GM12892 (cell line): ENCODE results near the gene LGALS9C.
"Not testable (repeated sequence)": the region's sequence is repeated elsewhere in the genome, so short reads cannot be mapped to it uniquely, and the experiment has no call there.

Experiments
- POLR2A ChIP-seq: IDR thresholded peaks from 2 replicates; pipeline ENCODE4 v1.6.1; 2011; ENCODE audit warnings: low read depth, low read length, control low read depth
- POLR2AphosphoS5 ChIP-seq: IDR thresholded peaks from 2 replicates; pipeline ENCODE4 v1.6.1; 2011; ENCODE audit warnings: low read depth, low read length, control low read depth
- TAF1 ChIP-seq: IDR thresholded peaks from 2 replicates; pipeline ENCODE4 v1.6.1; 2011; ENCODE audit warnings: low read depth, mild to moderate bottlenecking, control low read depth, low read length, borderline replicate concordance

DNA sequence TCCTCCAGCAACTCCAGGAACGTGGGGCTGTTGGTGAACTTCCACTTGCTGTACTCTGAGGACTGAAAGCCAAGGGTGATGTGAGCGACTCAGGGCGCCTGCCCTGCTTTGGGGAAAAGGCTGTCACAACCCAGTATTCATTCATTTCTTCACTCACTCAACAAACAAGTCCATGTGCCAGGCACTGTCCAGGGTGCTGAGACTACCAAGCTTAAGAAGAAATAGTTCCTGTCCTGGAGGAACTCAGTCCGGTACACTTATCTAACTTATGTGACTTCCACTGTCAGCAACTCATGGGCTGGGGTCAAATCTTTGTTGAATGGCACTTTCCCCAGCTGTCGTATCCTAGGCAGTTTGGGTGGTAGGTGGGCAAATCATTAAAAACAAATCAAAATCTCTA is 26.6 kb downstream of the LGALS9C start:
- not testable (repeated sequence) for TF ChIP-seq POLR2AphosphoS5, POLR2A, TAF1
